ENCODE data around the gene TFDP3.

DNA sequence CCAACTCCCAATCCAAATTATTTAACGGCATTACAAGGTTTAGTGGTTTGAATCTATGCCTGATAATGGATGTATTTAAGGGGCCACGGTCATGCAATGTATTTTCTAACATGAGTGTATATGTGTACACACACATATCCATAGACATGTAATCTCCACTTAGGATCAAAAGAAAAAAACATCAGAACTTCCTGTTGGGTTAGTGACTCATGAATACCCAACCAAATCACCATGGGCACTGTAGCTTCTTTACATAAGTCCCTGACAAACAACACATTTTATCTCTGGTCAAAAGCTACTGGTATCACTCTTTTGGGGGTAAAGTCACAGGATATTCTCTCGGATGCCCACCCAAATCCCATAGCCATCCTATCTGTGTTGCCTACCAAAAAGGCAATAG is 36.5 kb upstream of the TFDP3 start:
- TF ChIP-seq POLR2AphosphoS5 (IDR thresholded peaks at IDR 0.05; ENCODE audit: borderline replicate concordance, low read depth, low read length): no peak
- TF ChIP-seq EZH2 (IDR thresholded peaks at IDR 0.05): no peak
- no peak for TF ChIP-seq FOXP2 (optimal IDR thresholded peaks at IDR 0.05; ENCODE audit: control extremely low read depth, extremely low read length, insufficient read depth)
